ENCODE measurements around the gene MICAL3. TPM values are rescaled to one million over a fixed set of nuclear protein-coding genes. Genes with fewer than 3 reads are reported as not detected.

Gene MICAL3
- total RNA-seq, 1 experiment from 2014 or later: 47.1 TPM

DNA sequence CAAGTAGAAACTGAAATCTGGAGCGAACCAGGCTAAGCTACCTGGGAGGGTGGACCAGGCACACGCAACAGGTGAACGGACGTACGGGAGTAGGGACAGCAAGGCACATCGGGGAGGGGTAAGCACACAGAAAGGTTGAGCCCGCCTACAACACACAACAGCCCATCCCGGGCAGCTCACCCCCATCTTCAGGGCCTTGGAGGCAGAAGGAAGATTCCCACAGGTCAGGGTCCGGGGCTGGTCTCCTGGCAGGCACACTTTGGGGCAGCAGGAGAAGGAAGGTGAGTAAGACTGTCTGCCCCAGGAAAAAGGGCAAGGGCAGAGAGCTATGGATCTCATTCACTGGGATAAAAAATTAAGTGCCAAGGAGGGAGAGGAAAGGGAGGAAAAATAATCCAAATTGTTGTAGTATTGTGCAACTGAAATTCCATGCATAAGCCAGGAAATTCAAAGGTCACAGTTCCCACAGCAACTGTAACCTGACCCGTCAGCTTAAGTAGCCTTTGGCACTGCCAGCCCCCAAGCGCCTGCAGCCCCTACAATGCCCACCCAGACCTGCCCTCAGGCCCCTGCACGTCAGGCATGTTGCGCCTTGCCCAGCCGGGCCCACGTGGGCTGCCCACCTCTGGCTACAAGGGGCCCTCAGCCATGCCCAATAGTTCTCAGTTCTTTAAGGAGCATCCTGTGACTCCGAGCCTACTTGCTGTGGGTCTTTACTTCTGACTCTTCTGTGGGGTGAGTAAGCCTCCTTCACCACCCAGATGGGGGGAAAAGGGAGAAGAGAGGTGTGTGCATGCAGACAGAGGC is 51.8 kb downstream of the MICAL3 start:
- no TSS peak for BruUV-seq (replicated peaks)
- H3K4me1 ChIP-seq (ENCODE audit: control insufficient read depth, insufficient read depth, low read length): peaks cover 9% of the 10 kb centered on the region
- CTCF ChIA-PET: no interaction called here

GRCh38 chr22:17971711-17972110 is 52.6 kb downstream of the MICAL3 start:
- ChIA-PET CTCF (no interaction called here), POLR2A (no interaction called here)
- Histone ChIP-seq H3K4me1 (ENCODE audit: control insufficient read depth, insufficient read depth, low read length) (peaks cover 9% of the 10 kb centered on the region), H3K9me3 (ENCODE audit: control insufficient read depth, insufficient read depth, low read depth, low read length) (no peaks in the 10 kb centered on the region), H3K27me3 (ENCODE audit: control insufficient read depth, insufficient read depth, low read length) (no peaks in the 10 kb centered on the region), H3K27ac (ENCODE audit: low read length) (no peak overlapping the region), H3K36me3 (ENCODE audit: control insufficient read depth, insufficient read depth, low read length) (no peaks in the 10 kb centered on the region), H3K4me3 (ENCODE audit: low read depth in 2 of 2, low read length in 2 of 2) (no peak overlapping the region)
- BruUV-seq (replicated peaks): no TSS peak
- in situ Hi-C loops (cut with HindIII; ENCODE audit: low pct_unique_long_range_greater_than_20kb, low sequenced_read_pairs): no loop called here
- no peak for DNase-seq (ENCODE audit: low read depth, low spot score)
- ATAC-seq: no peak
- intact Hi-C loops (cut with micrococcal nuclease; ENCODE audit: unreplicated experiment): no loop called here
- no peak for TF ChIP-seq REST (IDR thresholded peaks at IDR 0.05; ENCODE audit: insufficient read depth in 1 of 2, low read depth in 2 of 2, low read length in 1 of 2)
- TF ChIP-seq SIN3A (IDR thresholded peaks at IDR 0.05; ENCODE audit: borderline replicate concordance, insufficient read depth, low read depth, low read length): no peak
- TF ChIP-seq TCF7L2 (IDR thresholded peaks at IDR 0.05; ENCODE audit: low read depth, low read length): no peak
- TF ChIP-seq POLR2AphosphoS5 (IDR thresholded peaks at IDR 0.05; ENCODE audit: low read depth, low read length): no peak
- TF ChIP-seq CTCF (IDR thresholded peaks at IDR 0.05): no peak

More for the DNA sequence above, 51.8 kb downstream of the MICAL3 start:
- TF ChIP-seq REST (IDR thresholded peaks at IDR 0.05; ENCODE audit: insufficient read depth in 1 of 2, low read depth in 2 of 2, low read length in 1 of 2): no peak
- TF ChIP-seq SIN3A (IDR thresholded peaks at IDR 0.05; ENCODE audit: borderline replicate concordance, insufficient read depth, low read depth, low read length): no peak
- TF ChIP-seq CTCF (IDR thresholded peaks at IDR 0.05): no peak
- no peak for TF ChIP-seq POLR2AphosphoS5 (IDR thresholded peaks at IDR 0.05; ENCODE audit: low read depth, low read length)
- TF ChIP-seq TCF7L2 (IDR thresholded peaks at IDR 0.05; ENCODE audit: low read depth, low read length): no peak
- ATAC-seq (no peak), DNase-seq (ENCODE audit: low read depth, low spot score) (no peak)
- Histone ChIP-seq H3K27ac (ENCODE audit: low read length) (no peak overlapping the region), H3K4me3 (ENCODE audit: low read depth in 2 of 2, low read length in 2 of 2) (no peak overlapping the region), H3K36me3 (ENCODE audit: control insufficient read depth, insufficient read depth, low read length) (no peaks in the 10 kb centered on the region), H3K9me3 (ENCODE audit: control insufficient read depth, insufficient read depth, low read depth, low read length) (no peaks in the 10 kb centered on the region), H3K27me3 (ENCODE audit: control insufficient read depth, insufficient read depth, low read length) (no peaks in the 10 kb centered on the region)
- intact Hi-C loops (cut with micrococcal nuclease; ENCODE audit: unreplicated experiment): no loop called here
- in situ Hi-C loops (cut with HindIII; ENCODE audit: low pct_unique_long_range_greater_than_20kb, low sequenced_read_pairs): no loop called here
- POLR2A ChIA-PET: no interaction called here

All from Panc1 (cell line).